HG03097 (cell line): Measurements from ENCODE around the gene CTXND1.
"Not testable (repeated sequence)": the region's sequence is repeated elsewhere in the genome, so short reads cannot be mapped to it uniquely, and the experiment has no call there.

Experiments
- ATAC-seq: cut with Tn5 transposase; IDR thresholded peaks from one replicate; pipeline ENCODE4 v1.9.1; 2021; ENCODE audit not compliant: unreplicated experiment, low FRiP score

CTXND1 gene

GRCh38 chr15:80162059-80162554, 89.9 kb downstream of the CTXND1 start:
- ATAC-seq, result no peak

- ATAC-seq, result no peak
Measured at GRCh38 chr15:80161468-80162016, 90.5 kb downstream of the CTXND1 start.

GRCh38 chr15:80160570-80161156, 91.3 kb downstream of the CTXND1 start:
- ATAC-seq, result no peak

- ATAC-seq, result no peak
Measured at GRCh38 chr15:80159811-80160569, 92.0 kb downstream of the CTXND1 start.

GRCh38 chr15:80159301-80159700, 92.7 kb downstream of the CTXND1 start:
- ATAC-seq, result no peak

GRCh38 chr15:80157215-80157614, 94.8 kb downstream of the CTXND1 start:
- no peak for ATAC-seq

- no peak for ATAC-seq
Measured at GRCh38 chr15:80156176-80156720, 95.8 kb downstream of the CTXND1 start.

- ATAC-seq, result not testable (repeated sequence)
Measured at GRCh38 chr15:80155378-80156175, 96.4 kb downstream of the CTXND1 start.

- ATAC-seq, result no peak
Measured at GRCh38 chr15:80155001-80155377, 97.0 kb downstream of the CTXND1 start.

GRCh38 chr15:80154336-80154735, 97.7 kb downstream of the CTXND1 start:
- no peak for ATAC-seq

- ATAC-seq, result no peak
Measured at GRCh38 chr15:80153900-80154299, 98.1 kb downstream of the CTXND1 start.

GRCh38 chr15:80152896-80153876, 98.8 kb downstream of the CTXND1 start, which contains the start of gene FAH:
TSS of gene FAH (plus strand) at chr15:80152999. CDS start at chr15:80153055, 56 bp downstream.
- peak; percentile 42 for ATAC-seq

- ATAC-seq, result peak; percentile 35
Measured at GRCh38 chr15:80152180-80152895, 99.7 kb downstream of the CTXND1 start.

- no peak for ATAC-seq
Measured at GRCh38 chr15:80151576-80151975, 100.4 kb downstream of the CTXND1 start.

- no peak for ATAC-seq
Measured at GRCh38 chr15:80151148-80151547, 100.9 kb downstream of the CTXND1 start.
